Lower leg skin (tissue), 3 donors: ENCODE data around the gene TSEN2.

Source experiments
- CTCF ChIP-seq, 3 donors: fragments of 450-650 bp; IDR thresholded peaks; one replicate each; pipeline ENCODE4 v1.5.1; 2016; ENCODE audit warnings: antibody characterized with exemption in 3 of 3, mild to moderate bottlenecking in 3 of 3, moderate library complexity in 2 of 3
- POLR2A ChIP-seq, 2 donors: fragments of 450-650 bp; IDR thresholded peaks; one replicate each; pipeline ENCODE4 v1.6.1; 2016 to 2017; ENCODE audit warnings: antibody characterized with exemption in 2 of 2, mild to moderate bottlenecking in 1 of 2, moderate library complexity in 1 of 2

- no peak for TF ChIP-seq CTCF (IDR thresholded peaks at IDR 0.05)
- TF ChIP-seq POLR2A (IDR thresholded peaks at IDR 0.05), result no peak
Measured at GRCh38 chr3:12489368-12489767, 5.1 kb downstream of the TSEN2 start.
